Stimulated activated naive CD8-positive, alpha-beta T cell treated with anti-CD3 and anti-CD28 coated beads, Interleukin-15, amount 100 ng/mL, for 72 hours (primary cell): Measurements from ENCODE around the gene FAM161A.
"Not testable (repeated sequence)": the region's sequence is repeated elsewhere in the genome, so short reads cannot be mapped to it uniquely, and the experiment has no call there.

Experiments used
- ATAC-seq: fragments of 150-1000 bp; cut with Tn5 transposase; 2 replicates; pipeline ENCODE4 v1.10.0; 2021; ENCODE audit warnings: mild to moderate bottlenecking, moderate library complexity
- DNase-seq, 2 donors: peaks; one replicate each; pipeline ENCODE4 v3.0.0; 2021 to 2022
- H3K27ac Mint-ChIP-seq, 2 donors: one replicate each; pipeline ENCODE4 v1.8.0; 2022; ENCODE audit warnings: mild to moderate bottlenecking in 2 of 2, mixed read lengths in 2 of 2, moderate library complexity in 2 of 2
- H3K27me3 Mint-ChIP-seq: one replicate; pipeline ENCODE4 v1.8.0; 2022; ENCODE audit warnings: mixed read lengths
- H3K4me1 Mint-ChIP-seq: one replicate; pipeline ENCODE4 v1.8.0; 2022; ENCODE audit warnings: mild to moderate bottlenecking, mixed read lengths
- H3K4me3 Mint-ChIP-seq, 2 donors: one replicate each; pipeline ENCODE4 v1.8.0; 2022; ENCODE audit warnings: mild to moderate bottlenecking in 2 of 2, mixed read lengths in 2 of 2, moderate library complexity in 1 of 2
- H3K9me3 Mint-ChIP-seq, 2 donors: one replicate each; pipeline ENCODE4 v1.8.0; 2022; ENCODE audit warnings: mixed read lengths in 2 of 2

Gene FAM161A

GRCh38 chr2:61854564-61855317 lies 881 bp upstream of the FAM161A start:
- Mint-ChIP-seq H3K27me3 (no peaks in the 10 kb centered on the region), H3K27ac (peak overlapping the region; percentile 79 to 96), H3K4me3 (peak overlapping the region; percentile 97 to 99), H3K4me1 (peaks cover 26% of the 10 kb centered on the region), H3K9me3 (no peaks in the 10 kb centered on the region)
- DNase-seq: peak; percentile 87 to 92
- ATAC-seq: peak; percentile 95

- Mint-ChIP-seq H3K4me1 (peaks cover 26% of the 10 kb centered on the region), H3K9me3 (no peaks in the 10 kb centered on the region), H3K27ac (peak overlapping the region; percentile 17 to 96), H3K4me3 (peak overlapping the region; percentile 97 to 99), H3K27me3 (no peaks in the 10 kb centered on the region)
- peak; percentile 57 for ATAC-seq
- DNase-seq: no peak
These were observed 594 bp downstream of the FAM161A start for GRCh38 chr2:61853086-61853846.

GRCh38 chr2:61851270-61851669 lies 2.6 kb downstream of the FAM161A start:
- H3K27me3 Mint-ChIP-seq, ATAC-seq, DNase-seq, H3K4me3 Mint-ChIP-seq, H3K9me3 Mint-ChIP-seq: not testable (repeated sequence)
- Mint-ChIP-seq H3K27ac (peak overlapping the region in 1 of 2 donors; percentile 19), H3K4me1 (peaks cover 18% of the 10 kb centered on the region)

- no peak for ATAC-seq
- Mint-ChIP-seq H3K27me3 (no peaks in the 10 kb centered on the region), H3K27ac (no peak overlapping the region), H3K4me3 (no peak overlapping the region), H3K9me3 (no peaks in the 10 kb centered on the region), H3K4me1 (no peaks in the 10 kb centered on the region)
- no peak for DNase-seq
These were observed 8.5 kb downstream of the FAM161A start for GRCh38 chr2:61845320-61845719.

- Mint-ChIP-seq H3K27ac (no peak overlapping the region), H3K27me3 (no peaks in the 10 kb centered on the region), H3K9me3 (no peaks in the 10 kb centered on the region), H3K4me1 (no peaks in the 10 kb centered on the region), H3K4me3 (no peak overlapping the region)
- no peak for ATAC-seq
- DNase-seq: no peak
These were observed 12.6 kb downstream of the FAM161A start for GRCh38 chr2:61841286-61841685.

GRCh38 chr2:61834893-61835292 lies 19.0 kb downstream of the FAM161A start:
- ATAC-seq (no peak), DNase-seq (no peak)
- Mint-ChIP-seq H3K27ac (no peak overlapping the region), H3K4me1 (no peaks in the 10 kb centered on the region), H3K4me3 (no peak overlapping the region), H3K27me3 (no peaks in the 10 kb centered on the region), H3K9me3 (no peaks in the 10 kb centered on the region)

GRCh38 chr2:61833971-61834370 lies 19.9 kb downstream of the FAM161A start:
- Mint-ChIP-seq H3K27me3 (no peaks in the 10 kb centered on the region), H3K9me3 (no peaks in the 10 kb centered on the region), H3K4me1 (no peaks in the 10 kb centered on the region), H3K4me3 (no peak overlapping the region), H3K27ac (no peak overlapping the region)
- no peak for DNase-seq
- ATAC-seq: no peak

- Mint-ChIP-seq H3K4me1 (no peaks in the 10 kb centered on the region), H3K27me3 (no peaks in the 10 kb centered on the region), H3K9me3 (no peaks in the 10 kb centered on the region), H3K4me3 (no peak overlapping the region), H3K27ac (peak overlapping the region in 1 of 2 donors; percentile 59)
- ATAC-seq (no peak), DNase-seq (no peak)
These were observed 21.5 kb downstream of the FAM161A start for GRCh38 chr2:61832183-61832841.

GRCh38 chr2:61822255-61822654 lies 31.6 kb downstream of the FAM161A start:
- DNase-seq (no peak), ATAC-seq (no peak)
- Mint-ChIP-seq H3K4me1 (no peaks in the 10 kb centered on the region), H3K4me3 (no peak overlapping the region), H3K27ac (no peak overlapping the region), H3K9me3 (no peaks in the 10 kb centered on the region), H3K27me3 (peaks cover 6% of the 10 kb centered on the region)

- Mint-ChIP-seq H3K4me3 (no peak overlapping the region), H3K4me1 (no peaks in the 10 kb centered on the region), H3K27me3 (peaks cover 14% of the 10 kb centered on the region), H3K9me3 (no peaks in the 10 kb centered on the region), H3K27ac (no peak overlapping the region)
- ATAC-seq (no peak), DNase-seq (no peak)
These were observed 37.1 kb downstream of the FAM161A start for GRCh38 chr2:61816480-61817355.

- no peaks in the 10 kb centered on the region for H3K9me3 Mint-ChIP-seq
- DNase-seq (no peak), ATAC-seq (no peak)
- no peak overlapping the region for H3K27ac Mint-ChIP-seq
- no peaks in the 10 kb centered on the region for H3K4me1 Mint-ChIP-seq
- no peak overlapping the region for H3K4me3 Mint-ChIP-seq
- peaks cover 8% of the 10 kb centered on the region for H3K27me3 Mint-ChIP-seq
These were observed 39.2 kb downstream of the FAM161A start for GRCh38 chr2:61814539-61815160.

- H3K27ac Mint-ChIP-seq, ATAC-seq, H3K4me1 Mint-ChIP-seq: not testable (repeated sequence)
These were observed 40.5 kb downstream of the FAM161A start for GRCh38 chr2:61813314-61813713.

GRCh38 chr2:61811821-61812220 lies 42.0 kb downstream of the FAM161A start:
- H3K4me3 Mint-ChIP-seq: no peak overlapping the region
- peaks cover 8% of the 10 kb centered on the region for H3K27me3 Mint-ChIP-seq
- ATAC-seq (no peak), DNase-seq (no peak)
- no peaks in the 10 kb centered on the region for H3K4me1 Mint-ChIP-seq
- H3K9me3 Mint-ChIP-seq: no peaks in the 10 kb centered on the region
- H3K27ac Mint-ChIP-seq: peak overlapping the region in 1 of 2 donors; percentile 68

More at GRCh38 chr2:61813314-61813713, 40.5 kb downstream of the FAM161A start:
- H3K4me3 Mint-ChIP-seq, H3K27me3 Mint-ChIP-seq, H3K9me3 Mint-ChIP-seq, DNase-seq: not testable (repeated sequence)

GRCh38 chr2:61810203-61810602 lies 43.7 kb downstream of the FAM161A start:
- not testable (repeated sequence) for H3K4me1 Mint-ChIP-seq, H3K27me3 Mint-ChIP-seq, ATAC-seq, H3K9me3 Mint-ChIP-seq, DNase-seq, H3K4me3 Mint-ChIP-seq, H3K27ac Mint-ChIP-seq

GRCh38 chr2:61808693-61809092 lies 45.2 kb downstream of the FAM161A start:
- not testable (repeated sequence) for DNase-seq, H3K4me1 Mint-ChIP-seq, H3K27me3 Mint-ChIP-seq, ATAC-seq, H3K9me3 Mint-ChIP-seq, H3K4me3 Mint-ChIP-seq
- peak overlapping the region in 1 of 2 donors; percentile 51 for H3K27ac Mint-ChIP-seq
